ENCODE data around the gene LRRC28.

LRRC28 gene

DNA sequence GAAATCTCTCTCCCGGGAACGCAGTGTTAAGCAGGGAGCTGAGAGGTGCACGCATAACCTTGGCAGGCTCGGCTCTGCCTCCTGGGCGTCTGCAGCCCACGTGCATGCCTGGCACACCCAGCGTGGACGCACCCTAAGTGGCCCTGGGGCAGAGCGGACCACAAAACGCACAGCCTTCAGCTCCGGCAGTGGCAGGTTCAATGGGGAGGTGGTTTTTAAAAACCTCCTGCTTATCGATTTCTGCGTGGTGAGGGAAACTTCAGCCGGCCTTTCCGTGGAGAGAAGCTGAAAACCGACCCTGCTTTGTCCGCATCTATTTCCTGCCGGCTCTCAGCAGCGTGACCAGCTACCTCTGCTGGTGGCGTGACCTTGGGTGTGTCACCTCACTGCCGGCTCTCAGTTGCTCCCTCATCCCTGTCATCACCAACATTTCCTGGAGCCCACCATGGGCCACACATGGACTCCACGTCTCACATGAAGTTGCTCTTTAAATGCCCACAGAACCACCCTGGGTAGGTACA, 179.7 kb downstream of the LRRC28 start:
- CTCF ChIA-PET, result no interaction called here
- H3K27ac ChIP-seq, result peak overlapping the region; percentile 97
- POLR2A ChIA-PET (ENCODE audit: low non-redundant PET), result no interaction called here
- DNase-seq (ENCODE audit: low spot score), result no peak
- TF ChIP-seq CTCF (conservative IDR thresholded peaks at IDR 0.05; ENCODE audit: low read depth), result no peak

GRCh38 chr15:99431661-99432091, 180.4 kb downstream of the LRRC28 start:
- peak overlapping the region; percentile 97 for H3K27ac ChIP-seq
- DNase-seq (ENCODE audit: low spot score), result no peak
- no peak for TF ChIP-seq CTCF (conservative IDR thresholded peaks at IDR 0.05; ENCODE audit: low read depth)
- POLR2A ChIA-PET (ENCODE audit: low non-redundant PET), result no interaction called here
- CTCF ChIA-PET, result no interaction called here

DNA sequence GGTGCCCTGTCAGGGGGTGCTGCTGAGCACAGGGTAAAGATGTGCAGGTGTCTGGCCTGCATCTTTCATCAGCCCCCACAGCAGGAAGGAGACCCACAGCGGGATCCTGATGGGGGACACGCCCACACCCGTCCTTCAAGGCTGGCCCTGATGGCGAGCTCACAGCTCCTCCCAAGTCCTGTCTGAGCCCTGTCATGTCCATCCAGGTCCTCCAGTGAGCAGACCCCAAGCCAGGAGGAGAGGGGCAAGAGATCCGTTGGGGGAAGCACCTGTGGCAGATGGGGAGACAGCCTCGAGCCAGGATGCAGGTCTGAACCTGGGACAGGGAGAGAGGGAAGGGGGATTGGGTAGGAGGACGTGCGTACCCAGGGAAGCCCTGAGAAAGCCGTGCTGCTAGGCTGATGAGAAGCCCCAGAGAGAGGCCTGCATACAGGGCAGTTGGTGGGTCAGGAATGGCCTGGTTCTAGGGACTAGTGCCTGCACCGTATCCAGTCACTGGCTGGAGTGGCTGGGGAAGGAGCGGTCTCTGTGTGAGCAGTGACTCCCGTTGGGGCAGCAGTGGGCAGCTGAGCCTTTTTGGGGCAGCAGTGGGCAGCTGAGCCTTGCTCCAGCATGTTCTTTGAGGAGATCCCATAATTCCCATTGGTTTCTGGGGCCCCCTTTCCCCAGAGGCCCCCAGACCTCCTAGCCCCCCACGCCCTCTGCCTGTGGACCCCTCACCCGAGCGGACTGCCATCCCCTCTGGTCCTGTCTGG, 181.2 kb downstream of the LRRC28 start:
- peak overlapping the region; percentile 97 for H3K27ac ChIP-seq
- DNase-seq (ENCODE audit: low spot score), result no peak
- TF ChIP-seq CTCF (conservative IDR thresholded peaks at IDR 0.05; ENCODE audit: low read depth), result no peak
- ChIA-PET CTCF (no interaction called here), POLR2A (ENCODE audit: low non-redundant PET) (no interaction called here)

DNA sequence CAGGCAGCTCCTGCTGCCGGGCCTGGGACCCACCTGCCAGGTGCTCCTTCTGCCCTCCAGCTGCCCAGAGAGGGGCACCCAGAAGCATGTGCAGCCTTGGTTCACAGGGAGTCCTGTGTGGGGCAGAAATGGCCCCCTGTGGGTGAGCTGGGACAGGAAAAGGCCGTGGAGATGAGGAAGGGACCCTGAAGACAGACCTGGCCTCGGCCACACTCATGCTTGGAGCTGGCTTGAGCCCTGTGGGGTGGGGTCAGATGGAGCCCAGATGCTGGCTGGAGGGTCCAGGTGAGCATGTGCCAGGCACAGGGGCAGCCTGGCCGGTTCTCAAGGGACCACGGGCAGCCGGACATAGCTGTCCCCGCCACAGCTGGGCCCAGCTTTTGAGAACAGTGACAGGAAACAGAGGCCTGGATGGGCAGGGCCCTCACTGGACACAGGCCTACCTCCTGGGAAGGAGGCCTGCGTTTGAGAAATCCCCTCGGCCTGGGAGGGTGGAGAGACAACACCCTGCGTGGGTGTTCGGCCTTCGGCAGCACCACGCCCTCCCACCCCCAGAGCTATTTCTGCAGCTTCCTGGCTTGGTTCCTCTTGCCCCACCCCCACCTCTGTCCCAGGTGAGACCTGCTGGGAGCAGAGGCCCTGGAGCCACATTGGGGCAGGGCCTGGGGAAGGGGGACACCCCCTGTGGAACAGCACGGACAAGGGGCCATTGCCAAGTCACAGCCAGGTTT, 181.9 kb downstream of the LRRC28 start:
- peak; percentile 51 for DNase-seq (ENCODE audit: low spot score)

DNA sequence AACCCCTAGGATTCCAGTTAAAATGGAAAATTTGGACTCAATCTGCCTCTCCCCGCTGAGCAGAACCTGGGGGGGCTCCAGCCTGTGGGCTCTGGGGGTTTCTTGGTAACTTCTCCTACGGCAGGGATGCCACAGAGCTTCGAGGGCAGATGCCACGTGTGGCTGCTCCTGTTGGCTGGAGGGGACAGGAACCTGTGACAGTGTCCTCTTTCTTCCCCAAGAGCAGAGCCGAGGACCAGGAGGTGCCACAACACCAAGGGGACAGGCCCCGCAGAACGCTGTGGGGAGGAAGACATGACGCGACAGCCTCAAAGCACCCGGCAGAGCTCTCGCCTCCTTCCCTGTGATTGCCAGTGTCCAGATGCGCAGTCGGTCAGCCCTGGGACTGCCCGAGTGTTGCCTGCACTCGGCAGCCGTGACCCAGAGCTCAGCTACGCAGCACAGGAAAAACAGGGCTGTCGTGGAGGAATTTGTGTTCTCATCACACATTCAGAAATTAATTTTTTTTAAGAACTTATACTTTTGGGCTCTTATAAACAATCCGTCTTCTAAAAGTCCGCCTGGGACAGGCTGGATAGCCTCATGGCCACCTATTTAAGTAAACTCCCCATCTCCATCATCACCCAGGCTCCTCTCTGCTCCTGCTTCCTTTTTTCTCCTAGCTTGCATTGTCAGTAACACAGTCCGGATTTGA, 182.6 kb downstream of the LRRC28 start:
- no peak for DNase-seq (ENCODE audit: low spot score)
- CTCF ChIA-PET, result interaction anchor here (0.7 to 1.4 kb wide), 2 partner anchors 9 to 21 kb away, joined by 3 read pairs; no protein-coding TSS in a partner anchor
- POLR2A ChIA-PET (ENCODE audit: low non-redundant PET), result no interaction called here
- H3K27ac ChIP-seq, result peak overlapping the region; percentile 97
- TF ChIP-seq CTCF (conservative IDR thresholded peaks at IDR 0.05; ENCODE audit: low read depth), result no peak

More for the DNA sequence above, 181.9 kb downstream of the LRRC28 start:
- TF ChIP-seq CTCF (conservative IDR thresholded peaks at IDR 0.05; ENCODE audit: low read depth), result no peak
- CTCF ChIA-PET, result interaction anchor here (0.5 kb wide), 1 partner anchor 462 kb away, joined by 3 read pairs; no protein-coding TSS in a partner anchor
- H3K27ac ChIP-seq, result peak overlapping the region; percentile 97
- POLR2A ChIA-PET (ENCODE audit: low non-redundant PET), result no interaction called here

DNA sequence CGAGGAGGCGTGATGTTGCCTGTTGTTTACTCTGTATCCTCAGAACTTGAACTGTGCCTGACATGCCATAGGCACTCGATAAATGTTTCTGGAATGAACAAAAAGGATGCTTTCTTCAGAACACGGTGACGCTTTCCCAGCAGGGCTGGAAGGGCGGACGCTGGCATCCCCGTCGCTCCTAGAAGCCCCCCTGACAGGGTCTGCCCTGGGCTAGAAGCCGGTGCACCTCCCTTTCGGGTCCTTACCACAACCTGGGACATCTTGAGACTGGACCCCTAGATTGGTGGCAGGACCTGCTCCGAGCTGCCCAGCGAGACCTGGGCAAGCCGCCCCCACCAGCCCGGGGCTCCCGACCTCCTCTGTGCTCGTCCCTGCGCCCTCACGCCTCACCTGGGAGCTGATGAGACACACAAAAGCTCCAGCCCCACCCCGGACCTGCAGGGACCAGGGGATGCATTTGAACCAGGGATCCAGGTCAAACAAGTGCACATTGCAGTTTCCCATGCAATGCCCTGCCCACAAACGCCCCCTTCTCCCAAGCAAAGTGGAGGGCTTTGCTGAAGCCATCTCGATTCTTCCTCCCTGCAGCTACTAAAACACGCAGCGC, 183.3 kb downstream of the LRRC28 start:
- DNase-seq (ENCODE audit: low spot score), result no peak
- no peak for TF ChIP-seq CTCF (conservative IDR thresholded peaks at IDR 0.05; ENCODE audit: low read depth)
- peak overlapping the region; percentile 97 for H3K27ac ChIP-seq
- ChIA-PET POLR2A (ENCODE audit: low non-redundant PET) (no interaction called here), CTCF (interaction anchor here (0.6 to 1.4 kb wide), 3 partner anchors 9 to 144 kb away, joined by 3 read pairs; no protein-coding TSS in a partner anchor)
